Naive thymus-derived CD4-positive, alpha-beta T cell (primary cell): ENCODE data around the gene HNRNPL. TPM values are rescaled to one million over a fixed set of nuclear protein-coding genes. Genes with fewer than 3 reads are reported as not detected.
A peak's percentile ranks its signal among the peaks of the same experiment; 100 is the strongest.
"Not testable (repeated sequence)": the region's sequence is repeated elsewhere in the genome, so short reads cannot be mapped to it uniquely, and the experiment has no call there.

Experiments
- ATAC-seq: fragments of 150-1000 bp; cut with Tn5 transposase; 2 replicates; pipeline ENCODE4 v1.10.0; 2021; ENCODE audit warnings: mild to moderate bottlenecking, moderate library complexity
- CTCF ChIA-PET: fragments of 350-600 bp; sonication (Branson Sonifier 250); formaldehyde crosslinking; loops from one replicate; lab custom pipeline; 2021; ENCODE audit warnings: antibody characterized with exemption; lab: Charles Lee
- POLR2A ChIA-PET: fragments of 350-600 bp; sonication (Branson Sonifier 250); formaldehyde crosslinking; loops from one replicate; lab custom pipeline; 2021; ENCODE audit warnings: antibody characterized with exemption, inconsistent platforms; lab: Charles Lee
- DNase-seq, 9 donors: peaks; one replicate each; pipeline versions ENCODE4 v3.0.0 to v3.0.0-alpha.2; 2020 to 2022; ENCODE audit warnings: mixed read lengths in 1 of 9
- H3K27ac ChIP-seq: one replicate; pipeline ENCODE4 v1.7.0; 2013; ENCODE audit warnings: mild to moderate bottlenecking, low read depth, low read length, moderate library complexity
- H3K27me3 ChIP-seq, 2 donors: one replicate each; pipeline ENCODE4 v1.7.0; 2013; ENCODE audit warnings: low read length in 2 of 2, mild to moderate bottlenecking in 2 of 2, moderate library complexity in 2 of 2; ENCODE audit not compliant: control insufficient read depth in 2 of 2, insufficient read depth in 2 of 2
- H3K36me3 ChIP-seq, 3 experiments: 1 replicate in 2 of 3; 2 replicates in 1 of 3; pipeline ENCODE4 v1.7.0; 2013; ENCODE audit warnings: low read length in 3 of 3, mild to moderate bottlenecking in 3 of 3, moderate library complexity in 1 of 3; ENCODE audit not compliant: insufficient read depth in 3 of 3, control insufficient read depth in 2 of 3
- H3K4me1 ChIP-seq, 2 donors: one replicate each; pipeline ENCODE4 v1.7.0; 2013; ENCODE audit warnings: low read length in 2 of 2, mild to moderate bottlenecking in 2 of 2, moderate library complexity in 1 of 2; ENCODE audit not compliant: control insufficient read depth in 2 of 2, insufficient read depth in 2 of 2
- H3K4me3 ChIP-seq: 2 replicates; pipeline ENCODE4 v1.7.0; 2013; ENCODE audit warnings: mild to moderate bottlenecking, low read length
- H3K9me3 ChIP-seq, 3 experiments: 1 replicate in 2 of 3; 2 replicates in 1 of 3; pipeline ENCODE4 v1.7.0; 2013; ENCODE audit warnings: low read length in 3 of 3; ENCODE audit not compliant: control insufficient read depth in 2 of 3
- H3K27ac Mint-ChIP-seq, 9 donors: one replicate each; pipeline ENCODE4 v1.8.0; 2020 to 2022; ENCODE audit warnings: mixed read lengths in 9 of 9, mild to moderate bottlenecking in 8 of 9, moderate library complexity in 5 of 9, inconsistent platforms in 2 of 9
- H3K27me3 Mint-ChIP-seq, 5 donors: one replicate each; pipeline ENCODE4 v1.8.0; 2021 to 2022; ENCODE audit warnings: mixed read lengths in 5 of 5, mild to moderate bottlenecking in 1 of 5
- H3K36me3 Mint-ChIP-seq, 5 donors: one replicate each; pipeline ENCODE4 v1.8.0; 2020 to 2022; ENCODE audit warnings: mixed read lengths in 5 of 5, mild to moderate bottlenecking in 3 of 5, inconsistent platforms in 1 of 5
- H3K4me1 Mint-ChIP-seq, 7 donors: one replicate each; pipeline ENCODE4 v1.8.0; 2020 to 2022; ENCODE audit warnings: mixed read lengths in 7 of 7, mild to moderate bottlenecking in 3 of 7, inconsistent platforms in 1 of 7
- H3K4me3 Mint-ChIP-seq, 10 donors: one replicate each; pipeline ENCODE4 v1.8.0; 2020 to 2022; ENCODE audit warnings: mild to moderate bottlenecking in 10 of 10, mixed read lengths in 10 of 10, moderate library complexity in 6 of 10, inconsistent platforms in 2 of 10
- H3K9me3 Mint-ChIP-seq, 11 donors: one replicate each; pipeline ENCODE4 v1.8.0; 2020 to 2022; ENCODE audit warnings: mixed read lengths in 11 of 11, mild to moderate bottlenecking in 4 of 11, inconsistent platforms in 1 of 11, moderate library complexity in 1 of 11
- intact Hi-C, 2 donors: fragments of 100-400 bp; cut with micrococcal nuclease; formaldehyde crosslinking; loops; one replicate each; pipeline ENCODE4 v1.15.1; 2023
- polyA plus RNA-seq, 2 donors: library from polyadenylated mRNA; unstranded; fragments of 300-500 nt; fragmentation: Illumina TruSeq; gene quantifications; one replicate each; pipeline ENCODE4 v1.2.3, GENCODE V29; 2021
- total RNA-seq, 6 experiments: library from RNA in 5 of 6; stranded (reverse) in 5 of 6; gene quantifications; 1 replicate in 5 of 6; 2 replicates in 1 of 6; pipeline ENCODE4 v1.2.3 and lab custom pipeline; 2021 to 2026

The HNRNPL gene
- total and polyA plus RNA-seq, 7 experiments from 2014 or later: 70.6 to 539 (median 349) TPM

GRCh38 chr19:38812009-38812840 is 37.6 kb downstream of the HNRNPL start:
- CTCF ChIA-PET: no interaction called here
- H3K9me3 Mint-ChIP-seq: no peaks in the 10 kb centered on the region
- Histone ChIP-seq H3K27me3 (no peaks in the 10 kb centered on the region), H3K4me3 (no peak overlapping the region), H3K9me3 (no peaks in the 10 kb centered on the region), H3K27ac (no peak overlapping the region), H3K36me3 (peaks cover 4 to 23% (median 10%) of the 10 kb centered on the region in 3 experiments), H3K4me1 (no peaks in the 10 kb centered on the region)
- intact Hi-C loops: no loop called here
- H3K27ac Mint-ChIP-seq: no peak overlapping the region
- peaks cover 0 to 4% (median 0%) of the 10 kb centered on the region in 7 donors for H3K4me1 Mint-ChIP-seq
- no peaks in the 10 kb centered on the region for H3K27me3 Mint-ChIP-seq
- no peak for DNase-seq
- H3K4me3 Mint-ChIP-seq: no peak overlapping the region
- POLR2A ChIA-PET: interaction anchor here (0.7 kb wide), 1 partner anchor 10 kb away, joined by 3 read pairs; no protein-coding TSS in a partner anchor
- H3K36me3 Mint-ChIP-seq: peaks cover 0 to 13% (median 7%) of the 10 kb centered on the region in 5 donors
- no peak for ATAC-seq

- ATAC-seq (no peak), DNase-seq (no peak)
- ChIA-PET CTCF (no interaction called here), POLR2A (no interaction called here)
- intact Hi-C loops: no loop called here
- Histone ChIP-seq H3K4me1 (no peaks in the 10 kb centered on the region), H3K9me3 (no peaks in the 10 kb centered on the region), H3K27ac (no peak overlapping the region), H3K27me3 (no peaks in the 10 kb centered on the region), H3K36me3 (no peaks in the 10 kb centered on the region), H3K4me3 (no peak overlapping the region)
- H3K36me3 Mint-ChIP-seq: peaks cover 0 to 5% (median 4%) of the 10 kb centered on the region in 5 donors
- H3K27ac Mint-ChIP-seq: no peak overlapping the region
- H3K4me3 Mint-ChIP-seq: no peak overlapping the region
- H3K27me3 Mint-ChIP-seq: no peaks in the 10 kb centered on the region
- H3K4me1 Mint-ChIP-seq: peaks cover 5 to 10% (median 8%) of the 10 kb centered on the region in 7 donors
- no peaks in the 10 kb centered on the region for H3K9me3 Mint-ChIP-seq
Measured at GRCh38 chr19:38809592-38810252, 40.1 kb downstream of the HNRNPL start.

GRCh38 chr19:38808741-38809140 is 41.0 kb downstream of the HNRNPL start:
- H3K27ac ChIP-seq: no peak overlapping the region
- Mint-ChIP-seq H3K4me1 (peaks cover 5 to 10% (median 8%) of the 10 kb centered on the region in 7 donors), H3K4me3 (no peak overlapping the region), H3K27ac (no peak overlapping the region), H3K9me3 (no peaks in the 10 kb centered on the region), H3K27me3 (no peaks in the 10 kb centered on the region), H3K36me3 (peaks cover 0 to 10% (median 5%) of the 10 kb centered on the region in 5 donors)
- DNase-seq: no peak
- no peaks in the 10 kb centered on the region for H3K27me3 ChIP-seq
- H3K4me3 ChIP-seq: no peak overlapping the region
- no peaks in the 10 kb centered on the region for H3K4me1 ChIP-seq
- ATAC-seq: no peak
- ChIA-PET CTCF (no interaction called here), POLR2A (no interaction called here)
- intact Hi-C loops: no loop called here
- H3K36me3 ChIP-seq: no peaks in the 10 kb centered on the region
- no peaks in the 10 kb centered on the region for H3K9me3 ChIP-seq

GRCh38 chr19:38807374-38808098 is 42.2 kb downstream of the HNRNPL start:
- DNase-seq, H3K27me3 Mint-ChIP-seq, H3K36me3 ChIP-seq, H3K27me3 ChIP-seq, H3K9me3 Mint-ChIP-seq, H3K9me3 ChIP-seq, H3K4me3 Mint-ChIP-seq, H3K4me1 ChIP-seq, ATAC-seq, CTCF ChIA-PET, POLR2A ChIA-PET, H3K4me1 Mint-ChIP-seq, intact Hi-C loops, H3K4me3 ChIP-seq, H3K27ac ChIP-seq: not testable (repeated sequence)
- Mint-ChIP-seq H3K27ac (peak overlapping the region in 2 of 9 donors; percentile 43 to 51), H3K36me3 (peaks cover 0 to 10% (median 5%) of the 10 kb centered on the region in 5 donors)

GRCh38 chr19:38806371-38806770 is 43.4 kb downstream of the HNRNPL start:
- Histone ChIP-seq H3K4me3 (no peak overlapping the region), H3K27me3 (no peaks in the 10 kb centered on the region), H3K9me3 (no peaks in the 10 kb centered on the region), H3K4me1 (no peaks in the 10 kb centered on the region), H3K27ac (no peak overlapping the region), H3K36me3 (peaks cover 0 to 5% (median 0%) of the 10 kb centered on the region in 3 experiments)
- Mint-ChIP-seq H3K4me3 (no peak overlapping the region), H3K9me3 (no peaks in the 10 kb centered on the region), H3K27me3 (no peaks in the 10 kb centered on the region), H3K36me3 (peaks cover 0 to 10% (median 5%) of the 10 kb centered on the region in 5 donors), H3K4me1 (peaks cover 5 to 10% (median 8%) of the 10 kb centered on the region in 7 donors), H3K27ac (no peak overlapping the region)
- intact Hi-C loops: no loop called here
- ChIA-PET CTCF (no interaction called here), POLR2A (no interaction called here)
- DNase-seq (no peak), ATAC-seq (no peak)

GRCh38 chr19:38805180-38805579 is 44.6 kb downstream of the HNRNPL start:
- no peak for DNase-seq
- no peaks in the 10 kb centered on the region for H3K27me3 ChIP-seq
- ChIA-PET CTCF (interaction anchor here (0.6 kb wide), 2 partner anchors 28 to 82 kb away, joined by 3 read pairs; no protein-coding TSS in a partner anchor), POLR2A (no interaction called here)
- Mint-ChIP-seq H3K27me3 (no peaks in the 10 kb centered on the region), H3K9me3 (no peaks in the 10 kb centered on the region), H3K36me3 (peaks cover 0 to 10% (median 5%) of the 10 kb centered on the region in 5 donors), H3K4me3 (peak overlapping the region in 5 of 10 donors; percentile 14 to 66 (median 50)), H3K4me1 (peaks cover 5 to 10% (median 8%) of the 10 kb centered on the region in 7 donors), H3K27ac (peak overlapping the region in 1 of 9 donors; percentile 3)
- peaks cover 0 to 10% (median 0%) of the 10 kb centered on the region in 3 experiments for H3K36me3 ChIP-seq
- no peak overlapping the region for H3K4me3 ChIP-seq
- no peaks in the 10 kb centered on the region for H3K9me3 ChIP-seq
- no peaks in the 10 kb centered on the region for H3K4me1 ChIP-seq
- no peak for ATAC-seq
- intact Hi-C loops: no loop called here
- H3K27ac ChIP-seq: no peak overlapping the region
